ENCODE data around the gene BRMS1. TPM values are rescaled to one million over a fixed set of nuclear protein-coding genes. Genes with fewer than 3 reads are reported as not detected.
"Not testable (repeated sequence)": the region's sequence is repeated elsewhere in the genome, so short reads cannot be mapped to it uniquely, and the experiment has no call there.

BRMS1 gene
- total RNA-seq, 3 donors from 2014 or later (not counting 1 experiment from before 2014, with no cell fraction given): 48.1 to 55.6 (median 48.2) TPM

GRCh38 chr11:66388780-66389386 is 44.0 kb upstream of the BRMS1 start:
- DNase-seq (peak; percentile 53 to 87), ATAC-seq (peak; percentile 79 to 88 (median 85))
- no peaks in the 10 kb centered on the region for H3K27me3 ChIP-seq (ENCODE audit: control insufficient read depth, insufficient read depth, low read length)
- H3K36me3 Mint-ChIP-seq: no peaks in the 10 kb centered on the region
- H3K27ac ChIP-seq (ENCODE audit: low read length): no peak overlapping the region
- H3K4me3 Mint-ChIP-seq: no peak overlapping the region
- peaks cover 0 to 7% of the 10 kb centered on the region in 2 donors for H3K27me3 Mint-ChIP-seq (ENCODE audit: low read depth in 2 of 2)
- peak; percentile 73 for TF ChIP-seq CTCF (IDR thresholded peaks at IDR 0.05)
- WGBS (ENCODE audit: insufficient coverage): 33% methylated on average over 8 of the region's 8 CpGs
- H3K4me1 Mint-ChIP-seq: peaks cover 6 to 8% of the 10 kb centered on the region in 2 donors
- intact Hi-C loops (cut with micrococcal nuclease): loop anchor here (1.0 to 5.0 kb wide), 2 partner anchors 77 to 167 kb away; no protein-coding TSS in a partner anchor
- H3K4me1 ChIP-seq (ENCODE audit: control insufficient read depth, insufficient read depth, low read length): peaks cover 9% of the 10 kb centered on the region
- no peaks in the 10 kb centered on the region for H3K9me3 Mint-ChIP-seq
- no peak overlapping the region for H3K27ac Mint-ChIP-seq
- no peaks in the 10 kb centered on the region for H3K9me3 ChIP-seq (ENCODE audit: control insufficient read depth, insufficient read depth, low read length)
- H3K4me3 ChIP-seq (ENCODE audit: low read length): no peak overlapping the region
- H3K36me3 ChIP-seq (ENCODE audit: control insufficient read depth, insufficient read depth, low read length): no peaks in the 10 kb centered on the region

GRCh38 chr11:66386171-66387069 is 41.5 kb upstream of the BRMS1 start:
- H3K4me1 ChIP-seq (ENCODE audit: control insufficient read depth, insufficient read depth, low read length): peaks cover 9% of the 10 kb centered on the region
- H3K9me3 Mint-ChIP-seq: no peaks in the 10 kb centered on the region
- WGBS (ENCODE audit: insufficient coverage): 4% methylated on average over 18 of the region's 20 CpGs
- DNase-seq (peak; percentile 73 to 90), ATAC-seq (peak; percentile 74 to 79 (median 77))
- no peak overlapping the region for H3K4me3 ChIP-seq (ENCODE audit: low read length)
- no peaks in the 10 kb centered on the region for H3K36me3 ChIP-seq (ENCODE audit: control insufficient read depth, insufficient read depth, low read length)
- H3K36me3 Mint-ChIP-seq: no peaks in the 10 kb centered on the region
- no peaks in the 10 kb centered on the region for H3K9me3 ChIP-seq (ENCODE audit: control insufficient read depth, insufficient read depth, low read length)
- H3K27ac ChIP-seq (ENCODE audit: low read length): no peak overlapping the region
- H3K27me3 ChIP-seq (ENCODE audit: control insufficient read depth, insufficient read depth, low read length): no peaks in the 10 kb centered on the region
- H3K27me3 Mint-ChIP-seq (ENCODE audit: low read depth in 2 of 2): peaks cover 0 to 7% of the 10 kb centered on the region in 2 donors
- peaks cover 6 to 8% of the 10 kb centered on the region in 2 donors for H3K4me1 Mint-ChIP-seq
- H3K4me3 Mint-ChIP-seq: peak overlapping the region; percentile 13
- peak overlapping the region in 1 of 2 donors; percentile 47 for H3K27ac Mint-ChIP-seq
- intact Hi-C loops (cut with micrococcal nuclease): loop anchor here (5.0 kb wide), 1 partner anchor 164 kb away; no protein-coding TSS in a partner anchor
- peak; percentile 82 for TF ChIP-seq CTCF (IDR thresholded peaks at IDR 0.05)

- H3K4me1 Mint-ChIP-seq; H3K4me3 Mint-ChIP-seq; H3K4me1 ChIP-seq (ENCODE audit: control insufficient read depth, insufficient read depth, low read length); DNase-seq; H3K36me3 ChIP-seq (ENCODE audit: control insufficient read depth, insufficient read depth, low read length); ATAC-seq; H3K27me3 ChIP-seq (ENCODE audit: control insufficient read depth, insufficient read depth, low read length); H3K27ac Mint-ChIP-seq; H3K36me3 Mint-ChIP-seq; H3K27ac ChIP-seq (ENCODE audit: low read length); intact Hi-C loops (cut with micrococcal nuclease); H3K9me3 Mint-ChIP-seq; H3K4me3 ChIP-seq (ENCODE audit: low read length); H3K9me3 ChIP-seq (ENCODE audit: control insufficient read depth, insufficient read depth, low read length); H3K27me3 Mint-ChIP-seq (ENCODE audit: low read depth in 2 of 2): not testable (repeated sequence)
- WGBS (ENCODE audit: insufficient coverage): 93% methylated on average over 13 of the region's 13 CpGs
Observed at GRCh38 chr11:66384316-66384715, 39.4 kb upstream of the BRMS1 start.

GRCh38 chr11:66380264-66380663 is 35.4 kb upstream of the BRMS1 start:
- H3K27me3 ChIP-seq (ENCODE audit: control insufficient read depth, insufficient read depth, low read length); ATAC-seq; DNase-seq; H3K36me3 Mint-ChIP-seq; H3K36me3 ChIP-seq (ENCODE audit: control insufficient read depth, insufficient read depth, low read length); H3K4me3 ChIP-seq (ENCODE audit: low read length); H3K4me3 Mint-ChIP-seq; H3K4me1 ChIP-seq (ENCODE audit: control insufficient read depth, insufficient read depth, low read length); H3K27ac Mint-ChIP-seq; H3K4me1 Mint-ChIP-seq; H3K9me3 Mint-ChIP-seq; H3K27me3 Mint-ChIP-seq (ENCODE audit: low read depth in 2 of 2); H3K27ac ChIP-seq (ENCODE audit: low read length); H3K9me3 ChIP-seq (ENCODE audit: control insufficient read depth, insufficient read depth, low read length); intact Hi-C loops (cut with micrococcal nuclease): not testable (repeated sequence)
- 35% methylated on average over 6 of the region's 7 CpGs for WGBS (ENCODE audit: insufficient coverage)

GRCh38 chr11:66373690-66374287 is 28.9 kb upstream of the BRMS1 start:
- H3K27ac Mint-ChIP-seq; H3K36me3 Mint-ChIP-seq; ATAC-seq; H3K9me3 Mint-ChIP-seq; DNase-seq; intact Hi-C loops (cut with micrococcal nuclease); H3K9me3 ChIP-seq (ENCODE audit: control insufficient read depth, insufficient read depth, low read length); H3K4me3 ChIP-seq (ENCODE audit: low read length); H3K27me3 Mint-ChIP-seq (ENCODE audit: low read depth in 2 of 2); H3K36me3 ChIP-seq (ENCODE audit: control insufficient read depth, insufficient read depth, low read length); H3K27me3 ChIP-seq (ENCODE audit: control insufficient read depth, insufficient read depth, low read length); H3K27ac ChIP-seq (ENCODE audit: low read length); H3K4me1 Mint-ChIP-seq: not testable (repeated sequence)
- peaks cover 15% of the 10 kb centered on the region for H3K4me1 ChIP-seq (ENCODE audit: control insufficient read depth, insufficient read depth, low read length)
- H3K4me3 Mint-ChIP-seq: peak overlapping the region; percentile 47
- 92% methylated on average over 8 of the region's 9 CpGs for WGBS (ENCODE audit: insufficient coverage)

Data from natural killer cell (primary cell).